ENCODE results near the gene SCNN1A. TPM values are rescaled to one million over a fixed set of nuclear protein-coding genes. Genes with fewer than 3 reads are reported as not detected.
A peak's percentile ranks its signal among the peaks of the same experiment; 100 is the strongest.

The SCNN1A gene
- total and polyA plus RNA-seq, 2 of the 13 experiments (the other 11 are each of a cell fraction or from before 2014, with no cell fraction given) = 1.5 to 14.6 TPM

DNA sequence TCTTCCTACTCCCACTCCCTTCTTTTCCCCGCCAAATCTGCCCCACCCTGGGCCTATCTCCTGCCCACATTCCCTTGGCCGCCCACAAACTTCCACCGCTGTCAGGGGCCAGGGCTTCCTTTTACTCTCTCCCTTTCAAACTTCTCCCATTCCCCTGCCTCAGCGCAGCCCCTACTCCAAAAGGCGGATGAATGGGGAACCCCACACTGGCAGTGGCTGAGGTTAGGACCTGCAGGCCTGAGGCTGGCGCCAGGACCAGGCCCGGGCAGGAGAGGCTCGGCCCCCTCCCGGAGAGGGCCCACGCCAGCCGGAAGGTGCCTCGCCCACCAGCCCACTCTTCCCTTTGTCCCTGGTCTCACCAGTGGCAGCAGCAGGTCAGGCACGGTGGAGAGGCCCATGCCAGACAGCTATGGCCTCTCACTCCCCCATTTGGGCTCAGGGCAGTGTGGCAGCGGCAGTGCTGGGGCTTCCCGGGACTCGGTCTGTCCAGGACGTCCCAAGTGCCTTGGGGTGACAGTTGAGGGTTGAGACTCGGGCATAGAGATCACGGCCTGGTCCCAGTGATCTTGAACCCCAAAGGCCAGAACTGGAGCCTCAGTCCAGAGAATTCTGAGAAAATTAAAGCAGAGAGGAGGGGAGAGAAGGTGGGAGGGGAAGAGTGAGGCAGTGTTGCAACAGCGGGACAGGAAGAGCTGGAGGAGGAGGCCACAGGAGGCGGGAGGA is 33.8 kb downstream of the SCNN1A start, which contains the start of gene TNFRSF1A (continued):
- TF ChIP-seq ZNF609 (CRISPR knock-in tag; IDR thresholded peaks at IDR 0.05; ENCODE audit: borderline replicate concordance) (no peak), PTBP1 (IDR thresholded peaks at IDR 0.05; ENCODE audit: low read depth, low read length, poor library complexity, severe bottlenecking) (no peak), NKX3-1 (CRISPR knock-in tag; IDR thresholded peaks at IDR 0.05) (no peak; the same call in 1 of the 2 replicates), ZNF430 (CRISPR knock-in tag; IDR thresholded peaks at IDR 0.05) (peak; percentile 54; the same call in 1 of the 2 replicates), SUZ12 (IDR thresholded peaks at IDR 0.05; ENCODE audit: low read depth, low read length) (no peak), ZBTB8A (CRISPR knock-in tag; IDR thresholded peaks at IDR 0.05; ENCODE audit: borderline replicate concordance, low read depth) (0 out of 2 replicates have a peak, but pooled peaks have one; percentile 33), CTCF (CRISPR knock-in tag; IDR thresholded peaks at IDR 0.05) (no peak), ZNF790 (CRISPR knock-in tag; IDR thresholded peaks at IDR 0.05; ENCODE audit: borderline replicate concordance) (0 out of 2 replicates have a peak, but pooled peaks have one; percentile 55), ARNT (IDR thresholded peaks at IDR 0.05) (no peak), TARDBP (CRISPR knock-in tag; IDR thresholded peaks at IDR 0.05) (no peak; the same call in none of the 2 replicates)
- TF ChIP-seq, protein P1, sequence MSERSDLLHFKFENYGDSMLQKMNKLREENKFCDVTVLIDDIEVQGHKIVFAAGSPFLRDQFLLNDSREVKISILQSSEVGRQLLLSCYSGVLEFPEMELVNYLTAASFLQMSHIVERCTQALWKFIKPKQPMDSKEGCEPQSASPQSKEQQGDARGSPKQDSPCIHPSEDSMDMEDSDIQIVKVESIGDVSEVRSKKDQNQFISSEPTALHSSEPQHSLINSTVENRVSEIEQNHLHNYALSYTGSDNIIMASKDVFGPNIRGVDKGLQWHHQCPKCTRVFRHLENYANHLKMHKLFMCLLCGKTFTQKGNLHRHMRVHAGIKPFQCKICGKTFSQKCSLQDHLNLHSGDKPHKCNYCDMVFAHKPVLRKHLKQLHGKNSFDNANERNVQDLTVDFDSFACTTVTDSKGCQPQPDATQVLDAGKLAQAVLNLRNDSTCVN (CRISPR knock-in tag; IDR thresholded peaks at IDR 0.05; ENCODE audit: borderline replicate concordance) = peak; percentile 16; the same call in 1 of the 2 replicates
- TF ChIP-seq, protein P2, sequence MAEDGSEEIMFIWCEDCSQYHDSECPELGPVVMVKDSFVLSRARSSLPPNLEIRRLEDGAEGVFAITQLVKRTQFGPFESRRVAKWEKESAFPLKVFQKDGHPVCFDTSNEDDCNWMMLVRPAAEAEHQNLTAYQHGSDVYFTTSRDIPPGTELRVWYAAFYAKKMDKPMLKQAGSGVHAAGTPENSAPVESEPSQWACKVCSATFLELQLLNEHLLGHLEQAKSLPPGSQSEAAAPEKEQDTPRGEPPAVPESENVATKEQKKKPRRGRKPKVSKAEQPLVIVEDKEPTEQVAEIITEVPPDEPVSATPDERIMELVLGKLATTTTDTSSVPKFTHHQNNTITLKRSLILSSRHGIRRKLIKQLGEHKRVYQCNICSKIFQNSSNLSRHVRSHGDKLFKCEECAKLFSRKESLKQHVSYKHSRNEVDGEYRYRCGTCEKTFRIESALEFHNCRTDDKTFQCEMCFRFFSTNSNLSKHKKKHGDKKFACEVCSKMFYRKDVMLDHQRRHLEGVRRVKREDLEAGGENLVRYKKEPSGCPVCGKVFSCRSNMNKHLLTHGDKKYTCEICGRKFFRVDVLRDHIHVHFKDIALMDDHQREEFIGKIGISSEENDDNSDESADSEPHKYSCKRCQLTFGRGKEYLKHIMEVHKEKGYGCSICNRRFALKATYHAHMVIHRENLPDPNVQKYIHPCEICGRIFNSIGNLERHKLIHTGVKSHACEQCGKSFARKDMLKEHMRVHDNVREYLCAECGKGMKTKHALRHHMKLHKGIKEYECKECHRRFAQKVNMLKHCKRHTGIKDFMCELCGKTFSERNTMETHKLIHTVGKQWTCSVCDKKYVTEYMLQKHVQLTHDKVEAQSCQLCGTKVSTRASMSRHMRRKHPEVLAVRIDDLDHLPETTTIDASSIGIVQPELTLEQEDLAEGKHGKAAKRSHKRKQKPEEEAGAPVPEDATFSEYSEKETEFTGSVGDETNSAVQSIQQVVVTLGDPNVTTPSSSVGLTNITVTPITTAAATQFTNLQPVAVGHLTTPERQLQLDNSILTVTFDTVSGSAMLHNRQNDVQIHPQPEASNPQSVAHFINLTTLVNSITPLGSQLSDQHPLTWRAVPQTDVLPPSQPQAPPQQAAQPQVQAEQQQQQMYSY (CRISPR knock-in tag; IDR thresholded peaks at IDR 0.05) = 0 out of 2 replicates have a peak, but pooled peaks have one; percentile 16
- TF ChIP-seq, protein P3, sequence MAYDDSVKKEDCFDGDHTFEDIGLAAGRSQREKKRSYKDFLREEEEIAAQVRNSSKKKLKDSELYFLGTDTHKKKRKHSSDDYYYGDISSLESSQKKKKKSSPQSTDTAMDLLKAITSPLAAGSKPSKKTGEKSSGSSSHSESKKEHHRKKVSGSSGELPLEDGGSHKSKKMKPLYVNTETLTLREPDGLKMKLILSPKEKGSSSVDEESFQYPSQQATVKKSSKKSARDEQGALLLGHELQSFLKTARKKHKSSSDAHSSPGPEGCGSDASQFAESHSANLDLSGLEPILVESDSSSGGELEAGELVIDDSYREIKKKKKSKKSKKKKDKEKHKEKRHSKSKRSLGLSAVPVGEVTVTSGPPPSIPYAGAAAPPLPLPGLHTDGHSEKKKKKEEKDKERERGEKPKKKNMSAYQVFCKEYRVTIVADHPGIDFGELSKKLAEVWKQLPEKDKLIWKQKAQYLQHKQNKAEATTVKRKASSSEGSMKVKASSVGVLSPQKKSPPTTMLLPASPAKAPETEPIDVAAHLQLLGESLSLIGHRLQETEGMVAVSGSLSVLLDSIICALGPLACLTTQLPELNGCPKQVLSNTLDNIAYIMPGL (CRISPR knock-in tag; IDR thresholded peaks at IDR 0.05; ENCODE audit: borderline replicate concordance in 1 of 2, low read depth in 1 of 2) = peak; percentile 70 to 85; a peak in 2 of 4 replicates

All from HepG2 (cell line).